Measurements from ENCODE around the gene GMFB.

- no peak for TF ChIP-seq TCF7L2 (IDR thresholded peaks at IDR 0.05; ENCODE audit: borderline replicate concordance, extremely low read depth, insufficient read depth, insufficient read length)
- TF ChIP-seq REST (IDR thresholded peaks at IDR 0.05; ENCODE audit: low read depth) = no peak
- TF ChIP-seq, protein P1, sequence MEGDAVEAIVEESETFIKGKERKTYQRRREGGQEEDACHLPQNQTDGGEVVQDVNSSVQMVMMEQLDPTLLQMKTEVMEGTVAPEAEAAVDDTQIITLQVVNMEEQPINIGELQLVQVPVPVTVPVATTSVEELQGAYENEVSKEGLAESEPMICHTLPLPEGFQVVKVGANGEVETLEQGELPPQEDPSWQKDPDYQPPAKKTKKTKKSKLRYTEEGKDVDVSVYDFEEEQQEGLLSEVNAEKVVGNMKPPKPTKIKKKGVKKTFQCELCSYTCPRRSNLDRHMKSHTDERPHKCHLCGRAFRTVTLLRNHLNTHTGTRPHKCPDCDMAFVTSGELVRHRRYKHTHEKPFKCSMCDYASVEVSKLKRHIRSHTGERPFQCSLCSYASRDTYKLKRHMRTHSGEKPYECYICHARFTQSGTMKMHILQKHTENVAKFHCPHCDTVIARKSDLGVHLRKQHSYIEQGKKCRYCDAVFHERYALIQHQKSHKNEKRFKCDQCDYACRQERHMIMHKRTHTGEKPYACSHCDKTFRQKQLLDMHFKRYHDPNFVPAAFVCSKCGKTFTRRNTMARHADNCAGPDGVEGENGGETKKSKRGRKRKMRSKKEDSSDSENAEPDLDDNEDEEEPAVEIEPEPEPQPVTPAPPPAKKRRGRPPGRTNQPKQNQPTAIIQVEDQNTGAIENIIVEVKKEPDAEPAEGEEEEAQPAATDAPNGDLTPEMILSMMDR (IDR thresholded peaks at IDR 0.05 in 2 of 3, conservative IDR thresholded peaks at IDR 0.05 in 1 of 3; ENCODE audit: borderline replicate concordance in 1 of 3, insufficient read depth in 1 of 3, low read depth in 2 of 3, low read length in 2 of 3) = no peak; a peak in 1 of 6 replicates
- TF ChIP-seq ZNF274 (IDR thresholded peaks at IDR 0.05; ENCODE audit: low read depth, low read length) = no peak
- no peak for TF ChIP-seq RAD21 (IDR thresholded peaks at IDR 0.05; ENCODE audit: low read depth)
- TF ChIP-seq POLR2A (IDR thresholded peaks at IDR 0.05; ENCODE audit: borderline replicate concordance, extremely low read depth, insufficient read depth, insufficient read length) = no peak
- TF ChIP-seq MAX (IDR thresholded peaks at IDR 0.05) = no peak
- TF ChIP-seq ELF1 (IDR thresholded peaks at IDR 0.05; ENCODE audit: borderline replicate concordance, low read depth) = no peak
Observed at GRCh38 chr14:54489318-54489683, 521 bp upstream of the GMFB start.
